ENCODE results near the gene PRODH.

GRCh38 chr22:18909556-18909955 lies 26.5 kb downstream of the PRODH start:
- TF ChIP-seq CTCF (conservative IDR thresholded peaks at IDR 0.05) (no peak), EZH2 (IDR thresholded peaks at IDR 0.05; ENCODE audit: low read depth) (no peak)

All from PC-9 (cell line).